Measurements from ENCODE around the gene RFTN1.

RFTN1 gene

DNA sequence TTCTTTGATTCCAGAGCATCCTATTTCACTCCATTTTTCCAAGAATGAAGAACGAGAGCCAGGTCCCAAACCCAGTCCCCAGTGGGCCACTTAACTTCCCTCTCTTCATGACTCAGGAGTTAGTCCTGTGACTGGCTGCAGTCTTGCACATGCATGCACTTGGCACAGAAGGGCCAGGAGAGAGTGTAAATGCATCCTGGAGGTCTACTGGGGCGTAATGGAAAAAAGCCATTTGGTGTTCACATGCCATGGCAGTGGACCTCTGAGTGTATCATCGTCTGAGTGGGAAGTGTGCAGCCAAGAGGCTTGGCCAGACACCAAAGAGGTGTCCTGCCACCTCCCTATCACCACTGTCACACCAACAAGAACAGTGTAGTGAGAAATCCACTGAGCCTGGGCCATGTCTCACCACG, 15.1 kb upstream of the RFTN1 start:
- DNase-seq (ENCODE audit: low read depth in 2 of 2) = no peak

DNA sequence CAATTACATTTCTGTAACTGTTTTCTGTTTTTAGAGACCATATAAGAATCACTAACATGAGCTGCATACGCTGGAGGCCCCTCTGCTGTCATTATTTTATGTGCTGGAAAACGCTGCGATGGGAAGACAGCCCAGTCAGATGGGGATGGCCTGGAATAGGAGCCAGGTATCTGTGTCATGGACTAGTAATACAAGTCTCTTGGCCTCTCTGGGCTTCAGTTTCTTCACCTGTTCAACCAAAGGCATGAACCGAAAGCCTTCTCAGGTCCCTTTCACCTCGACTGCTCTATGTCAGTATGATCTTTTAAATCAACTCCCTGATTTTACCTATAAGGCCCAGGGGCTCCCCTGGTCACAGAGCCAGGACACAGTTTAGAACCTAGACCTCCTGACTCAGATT, 14.6 kb upstream of the RFTN1 start:
- no peak for DNase-seq (ENCODE audit: low read depth in 2 of 2)

GRCh38 chr3:16524196-16524595, 10.7 kb upstream of the RFTN1 start:
- no peak for DNase-seq (ENCODE audit: low read depth in 2 of 2)

- DNase-seq (ENCODE audit: low read depth in 2 of 2) = no peak
These were observed 10.3 kb upstream of the RFTN1 start for GRCh38 chr3:16523778-16524177.

DNA sequence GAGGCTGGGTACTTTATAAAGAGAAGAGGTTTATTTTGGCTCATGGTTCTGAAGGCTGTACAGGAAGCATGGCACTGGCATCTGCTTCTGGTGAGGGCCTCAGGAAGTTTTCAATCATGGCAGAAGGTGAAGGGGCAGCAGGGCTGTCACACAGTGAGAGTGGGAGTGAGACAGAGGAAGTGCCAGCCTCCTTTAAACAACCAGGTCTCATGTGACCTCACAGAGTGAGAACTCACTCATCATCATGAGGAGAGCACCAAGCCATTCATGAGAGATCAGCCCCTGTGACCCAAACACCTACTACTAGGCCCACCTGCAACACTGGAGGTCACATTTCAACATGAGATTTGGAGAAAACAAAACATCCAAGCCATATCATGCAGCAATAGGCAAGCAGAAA, 9.3 kb upstream of the RFTN1 start:
- DNase-seq (ENCODE audit: low read depth in 2 of 2) = no peak

DNA sequence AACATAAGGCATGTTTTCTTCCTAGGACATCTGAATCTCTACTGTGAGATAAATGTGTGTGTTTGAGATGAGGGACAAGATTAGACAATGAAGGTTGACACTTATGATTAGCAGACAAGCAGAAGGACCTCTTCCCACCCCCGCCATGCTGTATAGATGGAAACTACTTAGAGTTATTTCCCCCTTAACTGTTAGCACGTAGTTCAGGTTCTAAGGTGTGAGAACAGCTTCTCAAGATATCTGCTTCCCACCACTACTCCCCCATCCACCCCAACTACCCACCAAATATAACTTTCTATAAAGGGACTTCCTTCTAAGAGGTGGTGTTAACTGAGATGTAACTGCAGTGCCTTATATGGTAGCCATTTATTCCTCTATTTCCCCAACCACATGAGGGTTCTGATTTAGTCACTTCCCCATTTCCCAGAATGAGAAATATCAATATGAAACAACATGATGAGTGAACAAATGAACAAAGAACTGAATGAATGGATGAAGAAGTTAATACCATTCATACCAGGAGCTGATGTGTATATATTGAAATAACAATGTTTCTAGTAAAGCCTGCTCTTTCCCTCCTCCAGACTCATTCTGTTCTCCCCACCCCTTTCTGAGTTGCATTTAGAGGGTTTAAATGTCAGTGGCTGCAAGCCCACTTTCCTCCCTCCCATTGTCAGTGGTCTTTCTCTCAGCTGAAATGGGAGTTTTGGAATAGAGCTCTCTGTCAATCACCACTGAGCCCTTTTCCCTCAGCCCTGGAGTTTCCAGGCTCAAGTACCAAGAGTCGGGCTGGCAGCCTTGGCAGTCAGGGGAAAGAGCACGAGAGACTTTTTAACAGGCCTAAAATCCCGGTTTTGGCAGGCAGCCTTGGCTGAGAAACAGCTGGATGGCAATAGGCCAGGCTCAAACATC, 7.7 kb upstream of the RFTN1 start:
- no peak for DNase-seq (ENCODE audit: low read depth in 2 of 2)

GRCh38 chr3:16520241-16520969, 6.9 kb upstream of the RFTN1 start:
- no peak for DNase-seq (ENCODE audit: low read depth in 2 of 2)

DNA sequence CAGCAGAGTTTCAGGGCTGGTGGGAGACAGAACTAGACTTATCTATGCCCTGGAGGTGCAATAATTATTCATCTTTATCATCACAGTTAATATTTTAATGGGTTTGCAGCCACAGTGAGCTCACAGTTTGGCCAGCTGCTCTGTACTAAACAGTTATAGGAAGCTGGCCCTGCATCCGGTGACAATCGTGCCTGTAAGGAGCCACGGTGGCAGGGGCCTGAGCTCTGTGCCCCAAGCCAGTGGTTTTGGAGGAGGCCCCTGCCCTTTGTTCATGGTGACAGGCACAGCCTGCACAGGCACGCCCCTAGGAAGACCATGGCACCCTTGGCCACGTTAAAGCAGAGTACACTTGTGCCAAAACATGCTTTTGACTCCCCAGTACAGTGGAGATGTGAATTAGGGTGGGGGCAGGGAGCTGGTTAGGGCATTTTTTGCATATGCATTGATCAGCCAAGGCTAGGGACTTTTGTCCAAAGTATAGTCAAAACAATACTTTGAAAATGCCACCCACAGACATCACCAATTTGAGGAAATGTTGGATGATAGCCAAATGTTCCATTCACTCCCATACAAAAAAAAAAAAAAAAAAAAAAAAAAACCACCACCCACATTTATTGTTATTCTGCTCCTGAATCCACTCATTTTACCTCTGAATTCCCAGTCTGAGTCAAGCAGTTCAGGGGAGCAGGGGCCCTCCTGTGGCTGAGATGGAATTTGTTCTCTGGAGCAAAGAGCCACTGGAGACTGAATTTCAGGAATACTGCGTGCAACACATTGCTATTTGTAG, 3.4 kb upstream of the RFTN1 start:
- DNase-seq (ENCODE audit: low read depth in 2 of 2) = no peak

DNA sequence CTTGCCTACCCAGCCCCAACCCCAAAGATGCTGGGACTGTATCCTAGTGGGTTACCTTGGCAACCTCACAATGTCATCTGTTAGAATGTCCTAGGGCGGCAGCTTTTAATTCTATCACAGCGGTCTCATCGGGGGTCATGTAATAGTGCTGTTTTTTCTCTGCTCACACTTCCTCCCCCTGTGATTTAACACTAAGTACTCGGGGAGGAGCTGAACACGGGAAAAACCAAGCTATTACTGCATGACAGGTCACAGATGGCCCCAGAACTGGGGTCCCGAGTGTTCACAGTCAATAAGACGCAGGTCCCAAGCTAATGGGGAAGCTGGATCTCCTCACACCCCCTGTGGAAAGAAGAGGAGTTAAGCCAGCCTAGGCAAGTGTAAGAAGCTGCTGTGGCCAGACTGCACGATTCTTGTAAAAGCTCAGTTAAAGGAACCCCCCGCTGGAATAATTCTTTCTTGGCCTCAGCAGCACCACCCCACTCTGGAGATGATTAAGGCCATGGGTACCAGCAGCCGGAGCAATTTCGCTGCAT, 2.5 kb upstream of the RFTN1 start:
- no peak for DNase-seq (ENCODE audit: low read depth in 2 of 2)

GRCh38 chr3:16514755-16515353, 1.4 kb upstream of the RFTN1 start:
- DNase-seq (ENCODE audit: low read depth in 2 of 2) = no peak

- no peak for DNase-seq (ENCODE audit: low read depth in 2 of 2)
These were observed 662 bp upstream of the RFTN1 start for GRCh38 chr3:16514021-16514700.

- DNase-seq (ENCODE audit: low read depth in 2 of 2) = peak; percentile 24 to 41
These were observed 911 bp downstream of the RFTN1 start for GRCh38 chr3:16512435-16513140.

DNA sequence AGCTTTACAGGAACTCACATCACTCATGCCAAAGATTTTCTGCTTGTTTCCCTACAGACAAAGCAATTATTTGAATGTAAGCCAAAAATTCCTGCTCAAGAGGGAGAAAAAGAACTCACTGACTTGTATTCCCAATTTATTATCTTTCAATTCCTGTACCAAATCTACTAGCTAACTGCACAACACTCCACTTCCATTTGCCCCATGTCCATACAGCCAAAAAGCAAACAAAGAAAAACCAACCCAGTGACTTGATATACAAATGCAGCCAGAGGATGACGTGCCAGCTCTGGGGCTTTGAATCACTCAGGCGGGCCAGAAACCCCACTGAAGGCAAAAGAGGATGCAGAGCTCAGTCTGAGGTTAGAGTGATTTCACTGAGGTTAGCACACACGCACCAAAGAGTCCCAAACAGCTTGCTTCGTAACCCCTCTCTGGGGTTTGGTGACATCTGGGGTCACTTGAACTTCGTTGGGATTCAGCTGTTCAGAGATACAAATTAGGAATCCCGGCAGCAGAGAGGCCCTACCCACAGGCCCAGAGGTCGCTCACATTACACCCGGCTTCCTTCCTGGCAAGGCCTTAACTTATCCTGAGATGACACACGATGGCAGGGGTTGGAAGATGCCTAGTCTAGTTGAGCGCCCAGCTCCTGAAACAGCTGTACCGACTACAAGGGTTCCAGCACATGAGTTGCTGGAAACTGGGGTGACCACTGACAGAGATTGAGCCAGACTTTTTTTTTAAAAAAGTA, 1.6 kb downstream of the RFTN1 start:
- peak; percentile 48 to 67 for DNase-seq (ENCODE audit: low read depth in 2 of 2)

- DNase-seq (ENCODE audit: low read depth in 2 of 2) = no peak
These were observed 2.7 kb downstream of the RFTN1 start for GRCh38 chr3:16510620-16511319.

DNA sequence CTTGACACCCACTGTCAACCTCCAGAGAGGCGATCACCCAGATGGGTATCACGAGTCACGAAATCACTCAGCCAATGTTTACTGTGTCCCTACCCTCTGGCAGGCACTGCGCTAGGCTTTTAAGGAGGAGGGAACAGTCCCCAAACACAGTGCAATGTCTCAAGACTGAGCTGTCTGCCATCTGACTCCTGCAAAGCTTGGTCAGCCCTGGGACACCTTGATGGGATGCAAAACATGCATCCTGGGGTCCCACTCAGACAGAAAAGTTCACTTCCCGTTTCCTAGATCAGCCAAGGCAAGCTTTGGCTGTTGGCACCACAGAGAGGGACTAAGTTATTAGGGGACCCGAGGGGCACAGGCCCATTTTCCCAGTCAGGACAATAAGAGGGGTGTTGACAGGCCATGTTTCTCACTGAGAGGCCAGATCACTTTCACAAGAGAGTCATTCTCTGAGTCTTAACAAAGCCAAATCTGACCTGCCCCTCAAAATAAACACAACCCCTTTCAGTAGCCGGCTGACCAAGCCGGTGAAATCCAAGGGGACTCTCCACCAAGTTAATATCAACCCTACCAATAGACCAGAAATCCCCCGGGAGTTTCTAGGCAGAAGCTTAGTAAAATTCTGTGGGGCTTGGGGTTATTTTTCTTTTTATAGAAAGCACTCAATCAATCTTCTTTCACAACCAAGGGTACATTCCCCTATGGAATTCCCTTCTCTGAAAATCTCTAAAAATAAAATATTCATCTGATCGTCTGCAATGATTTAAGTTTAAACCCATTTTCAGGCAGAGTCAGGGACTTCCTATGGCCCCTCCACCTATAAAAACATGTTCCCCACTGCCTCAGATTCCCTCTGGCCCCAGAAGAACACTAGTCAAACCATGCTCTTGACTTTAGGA, 3.5 kb downstream of the RFTN1 start:
- no peak for DNase-seq (ENCODE audit: low read depth in 2 of 2)

DNA sequence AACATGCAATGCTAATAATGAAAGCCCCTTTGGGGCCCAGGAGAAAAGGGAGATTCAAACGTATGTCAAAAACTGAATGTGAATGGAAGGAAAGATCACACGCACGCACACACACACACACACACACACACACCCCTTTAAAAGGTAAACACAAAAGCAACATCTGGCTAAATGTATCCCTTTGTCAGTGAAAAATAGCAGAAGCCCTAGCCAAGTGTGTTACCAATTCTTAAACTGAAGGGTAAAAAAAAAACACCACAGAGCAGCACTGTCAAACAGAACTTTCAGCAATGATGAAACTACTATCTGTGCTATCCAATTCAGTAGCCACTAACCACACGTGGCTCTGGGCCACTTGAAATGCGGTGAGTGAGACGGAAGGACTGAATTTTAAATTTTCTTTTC, 4.9 kb downstream of the RFTN1 start:
- DNase-seq (ENCODE audit: low read depth in 2 of 2) = no peak

GRCh38 chr3:16508243-16508578, 5.3 kb downstream of the RFTN1 start:
- DNase-seq (ENCODE audit: low read depth in 2 of 2) = no peak
